ENCODE data around the gene C14orf132.
"Not testable (repeated sequence)": the region's sequence is repeated elsewhere in the genome, so short reads cannot be mapped to it uniquely, and the experiment has no call there.

The C14orf132 gene

DNA sequence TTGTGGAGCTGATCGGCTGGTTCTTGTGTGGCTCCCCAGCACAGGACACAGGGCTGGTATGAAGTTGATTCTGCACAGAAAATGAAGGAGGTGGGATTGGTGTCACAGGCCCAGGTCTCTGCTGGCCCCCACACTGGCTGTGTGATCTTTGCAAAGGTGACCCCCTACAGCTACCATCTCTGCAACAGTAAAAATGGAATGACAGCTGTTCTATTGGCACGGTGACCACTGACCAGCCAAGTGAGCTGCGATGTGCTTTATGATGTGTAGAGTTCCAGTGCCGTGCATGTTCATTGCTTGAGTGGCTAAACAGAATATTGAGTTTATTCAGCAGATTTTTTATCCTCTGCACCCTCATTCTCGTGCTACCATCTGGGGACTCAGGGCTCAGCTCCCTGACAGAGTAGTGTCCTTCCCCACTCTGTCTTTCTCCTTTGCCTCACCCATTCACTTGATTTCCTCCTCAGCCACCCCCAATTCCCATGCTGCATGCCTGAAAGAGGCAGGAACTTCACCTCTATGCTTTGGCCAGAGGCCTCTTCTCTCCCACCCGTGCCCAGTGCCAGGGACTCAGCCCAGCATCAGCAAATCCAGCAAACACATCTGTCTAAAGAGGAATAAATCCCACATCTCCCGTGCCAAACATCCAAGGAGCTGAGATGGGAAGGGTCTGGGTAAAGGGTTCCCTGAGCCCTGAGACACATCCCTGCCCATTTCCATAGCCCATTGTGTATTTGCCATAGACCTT, 21.2 kb downstream of the C14orf132 start:
- FAIRE-seq = no peak

DNA sequence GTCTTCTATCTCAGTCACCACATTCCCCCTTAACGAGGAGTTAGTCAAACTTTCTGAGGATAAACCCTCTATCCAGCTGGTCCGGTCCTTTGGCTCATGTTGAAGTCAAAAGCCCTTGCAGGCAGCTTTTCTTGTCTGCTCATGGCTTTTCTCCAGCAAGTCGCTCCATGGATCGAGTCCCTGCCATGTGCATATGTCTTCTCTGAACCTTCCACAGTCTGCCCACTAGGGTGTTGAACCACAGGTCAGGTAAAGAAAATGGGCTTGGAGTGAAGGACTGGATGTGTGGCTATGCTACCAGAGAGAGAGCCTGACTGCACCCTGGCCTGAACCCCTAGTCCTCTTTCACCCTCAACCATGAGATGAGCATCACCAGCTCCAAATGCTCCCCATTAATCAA, 22.8 kb downstream of the C14orf132 start:
- no peak for FAIRE-seq

DNA sequence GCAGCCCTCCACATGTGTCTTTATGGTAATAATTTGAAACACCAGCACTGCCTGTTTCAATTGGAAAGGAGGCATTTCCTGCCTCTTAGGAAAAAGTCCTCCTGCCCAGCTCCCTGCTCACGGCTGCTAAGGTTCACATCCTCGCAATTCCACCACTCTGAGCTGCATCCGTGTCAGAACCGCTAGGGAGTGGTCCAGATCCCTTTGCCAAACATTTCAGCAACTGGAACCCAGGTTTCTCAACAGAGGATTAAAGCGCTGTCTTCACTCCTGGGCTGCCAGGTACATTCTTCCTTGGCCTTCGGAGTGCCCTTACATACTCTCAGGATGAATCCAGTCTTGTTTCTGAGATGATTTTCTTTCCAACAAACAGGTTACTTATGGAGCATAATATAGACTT, 23.3 kb downstream of the C14orf132 start:
- FAIRE-seq = no peak

DNA sequence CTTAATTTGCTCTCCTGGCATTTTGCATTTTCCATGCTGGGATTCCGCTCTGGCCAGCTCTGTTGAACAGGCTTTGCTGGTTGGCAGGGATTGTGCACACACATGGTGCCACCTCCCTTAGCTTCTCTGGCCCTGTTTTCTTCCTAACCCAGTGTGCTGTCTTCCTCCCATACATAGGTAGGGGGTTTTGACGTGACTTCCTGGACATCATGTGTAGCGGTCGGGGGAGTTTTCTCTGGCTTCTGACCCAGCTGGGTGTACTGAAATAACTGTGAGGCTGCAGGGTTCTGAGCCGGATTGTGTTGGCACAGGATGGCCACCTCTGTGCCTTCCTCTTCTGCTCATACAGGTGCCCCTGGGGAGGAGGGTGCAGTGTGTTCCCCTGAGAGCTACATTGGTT, 25.7 kb downstream of the C14orf132 start:
- no peak for FAIRE-seq

DNA sequence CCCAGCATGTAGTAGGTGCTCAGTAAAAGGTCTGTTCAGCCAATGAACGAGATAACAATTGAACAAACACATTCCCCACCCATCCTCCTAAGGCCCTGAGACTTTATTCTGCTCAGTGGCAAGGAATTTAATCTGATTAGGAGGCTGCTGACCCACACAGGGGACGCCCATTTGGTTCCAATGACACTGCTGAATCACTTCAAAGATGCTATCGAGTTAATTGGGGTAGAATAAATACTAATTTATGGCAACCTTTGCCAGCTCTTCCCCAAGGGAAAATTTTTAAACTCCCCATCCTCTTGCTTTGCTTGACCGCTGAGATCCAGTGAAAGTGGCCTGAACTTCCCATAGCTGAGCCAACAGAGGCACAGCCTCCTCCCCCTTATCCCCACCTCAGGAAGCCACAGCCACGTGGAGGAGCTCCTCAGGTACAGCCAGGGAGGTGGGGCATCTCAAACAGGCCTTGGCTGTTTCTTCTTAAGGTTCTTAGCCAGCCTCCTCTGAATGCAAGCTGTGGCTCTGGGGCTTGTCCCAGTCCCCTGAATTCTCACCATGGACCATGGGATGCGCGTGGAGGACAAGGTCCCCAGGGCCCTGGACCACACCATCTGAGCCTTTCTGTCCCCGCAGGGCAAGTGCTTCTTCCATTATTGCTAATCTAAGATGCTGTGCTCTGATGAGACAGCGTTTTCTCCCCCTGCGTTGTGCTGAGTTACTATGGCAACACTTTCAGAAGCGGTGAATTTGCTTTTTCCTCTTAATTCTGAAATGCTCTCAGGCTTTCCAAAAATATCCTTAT, 26.7 kb downstream of the C14orf132 start:
- no peak for FAIRE-seq

DNA sequence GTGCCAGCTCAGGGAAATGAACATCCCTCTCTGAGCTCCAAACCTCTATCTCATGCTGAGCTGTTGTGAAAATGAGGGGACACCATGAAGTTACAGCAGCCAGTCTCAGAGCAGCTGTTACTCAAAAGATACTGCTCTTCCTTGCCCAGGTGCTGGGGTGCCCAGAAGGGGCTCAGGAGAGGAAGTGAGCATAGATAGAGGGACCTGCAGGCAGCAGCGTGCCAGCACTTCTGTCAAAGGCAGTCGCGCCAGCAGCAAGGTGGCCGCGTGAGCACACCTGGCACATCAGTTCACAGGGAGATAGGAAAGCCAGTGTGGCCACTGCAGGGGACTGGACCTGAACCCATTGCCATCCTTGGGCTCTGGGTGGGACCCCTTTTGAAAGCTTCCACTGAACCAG, 27.8 kb downstream of the C14orf132 start:
- FAIRE-seq = no peak

DNA sequence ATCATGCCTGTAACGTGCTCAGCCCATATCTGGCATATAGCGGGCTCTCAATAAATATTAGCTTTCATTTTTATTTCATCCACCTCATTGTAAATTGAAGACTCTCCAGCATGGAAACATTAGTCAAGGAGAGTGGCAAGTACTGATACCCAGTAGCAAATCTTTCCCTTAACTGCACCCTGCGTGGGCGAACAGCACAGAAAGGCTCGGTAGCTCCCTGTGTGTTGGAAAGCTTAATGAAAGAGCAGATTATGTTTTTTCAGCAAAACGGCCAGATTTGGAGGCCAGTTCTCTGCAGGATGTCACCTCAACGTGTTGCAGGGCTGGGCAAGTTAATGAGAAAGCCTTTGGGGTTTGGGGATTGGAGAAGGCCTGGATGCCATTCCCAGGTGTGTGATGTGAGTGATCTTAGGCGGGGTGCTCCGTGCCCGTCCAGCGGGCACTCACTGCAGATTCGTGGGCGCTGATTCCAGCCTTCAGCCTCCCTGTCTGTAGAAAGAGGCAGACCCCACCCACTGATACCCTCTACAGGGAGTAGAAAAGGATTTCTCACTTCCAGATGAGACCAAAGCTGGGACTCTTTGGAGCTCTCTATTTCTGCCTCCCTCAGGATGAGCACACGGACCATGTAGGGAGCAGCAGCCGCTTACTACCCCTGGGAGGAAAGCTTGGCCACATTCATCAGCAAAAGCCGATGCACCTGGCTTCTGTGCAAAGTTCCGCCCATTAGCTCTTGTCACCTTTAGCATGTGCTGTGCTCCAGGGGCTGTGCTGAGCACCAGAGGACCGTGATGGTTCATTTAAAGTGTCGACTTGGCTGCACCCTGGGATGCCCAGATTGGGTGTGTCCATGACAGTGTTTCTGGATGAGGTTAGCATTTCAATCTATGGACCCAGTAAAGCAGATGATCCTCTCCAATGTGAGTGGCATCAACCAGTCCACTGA, 29.1 kb downstream of the C14orf132 start:
- no peak for FAIRE-seq

DNA sequence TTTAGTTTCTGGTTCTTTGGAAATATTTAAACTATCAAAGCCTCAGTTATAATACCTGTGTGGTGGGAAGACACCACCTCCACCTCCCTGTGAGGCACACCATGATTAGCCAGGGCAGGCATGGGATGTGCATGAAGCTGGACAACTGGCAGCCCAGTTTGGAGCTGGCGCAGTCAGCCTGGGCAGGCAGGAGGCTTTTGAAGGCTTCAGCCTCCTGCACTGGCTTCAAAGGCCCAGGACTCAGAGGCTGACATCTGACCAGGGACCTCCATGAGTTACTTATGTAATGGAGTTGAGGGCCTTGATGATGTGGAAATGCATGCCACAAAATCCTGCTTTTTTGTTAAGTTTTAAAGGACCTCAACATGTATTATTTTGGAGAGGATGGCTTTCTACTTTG, 30.3 kb downstream of the C14orf132 start:
- FAIRE-seq = no peak

DNA sequence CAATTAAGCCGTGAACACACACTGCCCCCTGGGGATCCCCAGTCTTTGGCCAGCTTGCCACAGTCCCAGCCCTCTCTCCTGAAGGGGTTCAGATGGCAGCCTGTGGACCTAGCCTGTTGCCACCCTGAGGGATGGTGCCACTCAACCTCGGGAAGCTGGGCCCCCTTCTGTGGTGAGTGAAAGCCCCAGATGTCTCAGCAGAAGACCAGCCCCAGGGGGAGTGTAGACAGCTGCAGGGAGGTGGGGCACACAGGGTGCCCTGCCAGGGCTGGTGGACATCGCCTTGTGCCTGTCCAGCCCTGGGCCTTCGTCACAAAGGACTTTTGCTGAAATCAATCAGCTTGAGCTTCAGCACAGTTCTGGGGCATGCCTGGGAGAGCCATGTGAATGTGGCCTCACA, 32.4 kb downstream of the C14orf132 start:
- no peak for FAIRE-seq

DNA sequence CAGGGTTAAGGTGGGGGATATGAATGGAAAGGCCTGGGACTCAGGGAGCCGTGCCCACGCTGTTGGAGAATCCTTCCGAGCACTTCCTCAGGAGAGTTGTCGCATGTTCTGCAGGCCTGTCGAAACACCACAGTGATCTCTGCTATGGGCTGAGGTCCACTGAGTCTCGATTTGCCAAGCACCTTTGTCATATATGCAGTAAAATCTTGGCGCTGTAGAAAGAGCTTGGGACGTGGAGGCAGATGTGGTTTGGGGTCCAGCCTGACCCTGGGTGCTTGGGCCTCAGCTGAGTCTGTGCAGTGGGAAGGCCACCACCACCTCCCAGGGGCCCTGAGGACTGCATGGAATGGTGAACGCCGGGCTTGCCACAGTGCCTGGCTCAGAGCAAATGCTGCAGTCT, 32.9 kb downstream of the C14orf132 start:
- FAIRE-seq = no peak

DNA sequence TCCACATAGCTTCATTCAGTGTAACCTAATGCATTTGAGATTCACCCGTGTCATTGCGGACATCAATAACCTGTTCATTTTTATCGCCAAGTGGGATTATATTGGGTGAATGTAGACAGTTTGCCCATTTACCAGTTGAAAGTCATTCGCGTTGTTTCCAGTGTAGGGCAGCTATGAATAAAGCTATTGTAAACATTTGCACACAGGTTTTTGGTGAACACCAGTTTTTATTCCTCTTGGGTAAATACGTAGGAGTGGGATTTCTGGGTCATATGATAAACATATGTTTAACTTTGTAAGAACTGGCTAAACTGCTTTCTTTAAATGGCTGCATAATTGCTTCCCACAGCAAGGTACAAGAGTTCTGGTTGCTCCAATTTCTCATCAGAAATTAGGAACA, 33.6 kb downstream of the C14orf132 start:
- no peak for FAIRE-seq

DNA sequence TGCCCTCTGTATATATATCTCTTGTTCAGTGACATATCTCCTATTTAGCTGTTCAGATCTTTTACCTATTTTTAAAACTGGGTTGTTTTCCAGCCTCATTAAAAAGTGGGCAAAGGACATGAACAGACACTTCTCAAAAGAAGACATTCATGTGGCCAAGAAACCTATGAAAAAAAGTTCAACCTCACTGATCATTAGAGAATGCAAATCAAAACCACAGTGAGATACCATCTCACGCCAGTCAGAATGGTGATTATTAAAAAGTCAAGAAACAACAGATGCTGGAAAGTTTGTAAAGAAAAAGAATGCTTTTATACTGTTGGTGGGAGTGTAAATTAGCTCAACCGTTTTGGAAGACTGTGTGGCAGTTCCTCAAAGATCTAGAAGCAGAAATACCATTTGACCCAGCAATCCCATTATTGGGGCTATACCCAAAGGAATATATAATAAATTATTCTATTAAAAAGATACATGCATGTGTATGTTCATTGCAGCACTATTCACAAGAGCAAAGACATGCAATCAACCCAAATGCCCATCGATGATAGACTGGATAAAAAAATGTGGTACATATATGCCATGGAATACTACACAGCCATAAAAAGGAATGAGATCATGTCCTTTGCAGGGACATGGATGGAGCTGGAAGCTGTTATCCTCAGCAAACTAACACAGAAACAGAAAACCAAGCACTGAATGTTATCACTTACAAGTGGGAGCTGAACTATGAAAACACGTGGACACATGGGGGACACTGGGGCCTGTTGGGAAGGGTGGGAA, 34.3 kb downstream of the C14orf132 start:
- not testable (repeated sequence) for FAIRE-seq

DNA sequence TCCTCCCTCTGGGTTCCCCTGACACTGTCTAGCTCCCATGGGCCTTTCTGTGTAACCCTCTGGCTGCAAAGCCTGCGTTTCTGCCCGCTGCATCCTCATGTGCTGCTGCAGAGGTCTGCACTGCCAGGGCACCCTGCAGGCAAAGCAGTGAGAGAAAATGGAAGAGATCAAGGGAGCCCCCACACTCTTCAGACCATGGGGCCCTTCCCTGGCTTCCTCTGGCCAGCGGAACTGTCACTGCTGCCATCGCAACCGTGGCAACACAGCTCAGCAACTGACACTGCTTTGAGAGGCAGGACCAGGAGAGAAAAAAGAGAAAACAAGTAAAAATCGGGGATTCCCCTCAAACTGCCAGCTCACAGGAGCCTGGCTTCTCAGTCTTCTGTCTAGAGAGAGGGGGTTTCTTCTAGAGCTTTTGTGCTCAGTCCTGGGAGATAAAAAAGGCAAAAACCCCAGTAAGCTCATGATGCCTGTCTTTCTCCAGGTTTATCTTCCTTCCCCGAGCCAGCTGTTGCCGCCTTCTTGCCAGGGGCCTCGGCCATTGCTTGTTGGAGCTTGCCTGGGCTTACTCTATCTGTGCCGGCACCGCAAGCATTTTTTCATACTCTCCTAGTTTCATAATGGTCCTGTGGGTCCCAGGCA, 38.9 kb downstream of the C14orf132 start:
- FAIRE-seq = no peak

DNA sequence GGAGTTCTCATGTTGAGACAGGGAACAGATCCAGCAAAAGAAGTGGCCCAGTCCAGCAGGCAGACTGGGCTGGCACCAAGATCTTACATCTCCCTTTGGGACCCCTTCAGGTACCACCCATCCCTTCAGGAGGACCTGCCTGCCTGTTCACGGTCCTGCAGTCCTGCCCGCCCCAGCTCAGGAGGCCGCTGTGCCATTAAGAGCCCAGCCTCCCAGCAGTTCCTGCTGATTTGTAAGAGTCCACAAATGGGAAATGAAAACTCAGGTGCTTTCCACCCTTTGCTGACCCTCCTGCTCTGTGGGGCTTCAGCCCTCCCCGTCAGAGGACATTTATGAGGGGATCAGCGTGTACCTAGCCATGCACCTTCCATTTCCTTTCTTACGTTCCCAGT, 39.5 kb downstream of the C14orf132 start:
- FAIRE-seq = no peak

DNA sequence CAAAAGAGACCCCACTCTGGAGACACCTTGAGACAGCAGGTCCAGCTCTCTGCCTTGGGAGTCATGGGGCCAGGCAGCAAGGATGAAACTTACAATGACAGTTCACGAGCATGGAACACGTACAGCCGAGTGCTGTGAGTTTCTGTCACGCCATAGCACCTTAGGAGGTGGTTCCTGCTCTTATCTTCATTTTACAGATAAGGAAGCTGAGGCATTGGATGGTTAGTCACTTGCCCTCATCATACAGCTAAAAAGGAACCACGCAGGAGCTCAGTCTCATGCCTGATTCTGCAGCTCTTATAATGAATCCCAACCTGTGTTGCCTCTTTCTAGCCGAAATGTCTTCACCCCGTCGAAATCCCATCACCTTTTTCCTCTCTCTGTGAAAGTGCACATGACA, 39.9 kb downstream of the C14orf132 start:
- no peak for FAIRE-seq

DNA sequence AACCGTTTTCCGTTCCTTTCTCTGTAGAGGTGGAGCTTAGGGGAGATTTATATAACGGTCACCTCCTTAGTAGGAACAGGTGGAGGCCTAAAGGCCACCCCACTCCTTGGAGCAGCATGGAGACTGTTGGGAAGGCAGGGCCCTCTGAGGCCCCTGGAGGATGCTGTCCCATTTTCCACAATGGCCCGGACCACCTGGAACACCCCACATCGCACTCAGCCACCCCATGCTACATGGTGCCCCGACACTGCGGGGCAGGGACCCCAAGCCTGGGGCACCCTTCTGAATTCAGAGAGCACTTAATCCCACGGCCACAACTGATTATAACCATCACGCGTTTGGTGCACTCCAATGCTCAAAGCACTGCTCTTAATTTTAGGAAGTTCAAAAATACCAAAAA, 41.4 kb downstream of the C14orf132 start:
- no peak for FAIRE-seq

DNA sequence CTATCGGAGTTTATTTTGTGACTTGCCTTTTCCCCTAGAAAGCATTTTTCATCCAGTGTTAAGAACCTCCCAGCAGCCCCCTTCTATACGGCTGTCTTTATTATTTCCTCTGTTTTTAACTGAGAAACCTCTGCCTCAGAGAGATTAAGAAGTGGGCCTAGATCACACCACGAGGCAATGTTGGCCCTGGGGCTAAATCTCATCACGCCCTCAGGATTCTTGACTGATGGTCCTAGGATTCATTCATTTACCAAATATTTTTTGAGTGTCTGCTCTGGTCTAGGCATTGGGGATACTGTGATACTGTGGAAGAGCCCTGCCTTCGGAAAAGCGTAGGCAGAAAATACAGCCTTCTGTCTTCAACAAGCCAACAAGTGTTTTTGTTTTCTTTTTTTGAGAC, 42.1 kb downstream of the C14orf132 start:
- FAIRE-seq = no peak

DNA sequence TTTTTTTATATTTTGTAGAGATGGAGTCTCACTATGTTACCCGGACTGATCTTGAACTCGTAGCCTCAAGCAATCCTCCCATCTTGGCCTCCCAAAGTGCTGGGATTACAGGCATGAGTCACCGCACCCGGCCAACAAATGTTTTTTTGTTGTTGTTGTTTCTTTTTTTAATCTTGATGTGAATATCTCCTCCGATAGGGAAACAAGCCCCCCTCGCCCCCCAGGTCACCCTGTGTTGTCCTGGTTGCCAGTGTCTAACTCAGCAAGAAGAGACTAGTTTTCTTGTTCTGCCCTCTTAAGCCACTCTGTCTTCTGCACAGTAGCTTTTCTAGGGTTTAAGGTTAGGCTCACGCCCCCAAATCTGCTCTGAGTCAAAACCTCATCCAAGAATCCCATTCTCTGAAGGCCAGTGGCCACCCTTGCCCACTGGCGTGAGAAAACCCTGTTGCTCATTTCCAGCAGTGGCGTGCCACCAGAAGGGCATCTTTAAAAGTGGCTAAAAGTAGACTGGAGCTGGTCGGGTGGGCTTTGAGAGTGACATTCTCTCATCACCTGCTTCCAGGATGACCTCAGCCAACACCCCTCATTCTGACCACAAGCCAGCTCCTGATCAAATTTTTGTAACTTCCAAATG, 42.7 kb downstream of the C14orf132 start:
- FAIRE-seq = no peak

DNA sequence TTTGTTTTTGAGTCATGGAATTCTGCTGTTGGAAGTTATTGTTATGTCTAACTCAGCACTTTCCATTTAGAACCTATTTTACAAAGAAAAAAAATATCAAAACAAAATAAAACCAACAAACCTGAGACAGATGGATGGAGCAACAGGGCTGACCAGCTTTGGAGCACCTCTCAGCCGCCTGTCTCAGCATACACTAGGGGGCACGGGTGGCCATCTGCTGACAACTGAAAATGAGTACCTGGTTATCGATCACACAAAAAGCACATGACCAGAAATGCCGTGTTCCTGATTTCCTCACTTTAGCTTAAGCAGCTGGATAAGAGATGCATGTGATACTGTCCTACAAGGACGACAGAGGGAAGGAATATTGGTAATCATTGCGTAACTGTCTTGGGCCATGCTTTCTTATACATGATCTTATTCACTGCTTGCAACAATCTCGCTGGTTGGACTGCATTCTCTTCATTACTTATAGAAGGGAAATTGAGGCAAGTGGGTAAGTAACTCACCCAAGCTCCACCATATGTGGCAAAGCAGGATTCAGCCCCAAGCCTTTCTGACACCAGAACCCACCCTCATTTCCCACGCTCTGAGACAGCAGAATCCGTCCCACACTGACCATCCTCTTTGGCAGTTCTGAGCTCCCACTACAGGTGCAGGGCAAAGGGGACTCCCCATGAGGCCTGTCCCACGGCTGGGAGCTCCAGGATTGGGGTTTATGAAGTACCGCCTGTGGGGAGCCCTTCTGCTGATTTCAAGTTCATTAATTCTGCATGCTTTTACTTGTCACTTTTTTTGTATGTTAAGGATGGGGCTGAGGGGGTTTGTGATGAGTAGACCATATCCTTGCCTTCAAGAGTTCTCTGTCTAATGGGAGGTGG, 43.5 kb downstream of the C14orf132 start:
- no peak for FAIRE-seq

DNA sequence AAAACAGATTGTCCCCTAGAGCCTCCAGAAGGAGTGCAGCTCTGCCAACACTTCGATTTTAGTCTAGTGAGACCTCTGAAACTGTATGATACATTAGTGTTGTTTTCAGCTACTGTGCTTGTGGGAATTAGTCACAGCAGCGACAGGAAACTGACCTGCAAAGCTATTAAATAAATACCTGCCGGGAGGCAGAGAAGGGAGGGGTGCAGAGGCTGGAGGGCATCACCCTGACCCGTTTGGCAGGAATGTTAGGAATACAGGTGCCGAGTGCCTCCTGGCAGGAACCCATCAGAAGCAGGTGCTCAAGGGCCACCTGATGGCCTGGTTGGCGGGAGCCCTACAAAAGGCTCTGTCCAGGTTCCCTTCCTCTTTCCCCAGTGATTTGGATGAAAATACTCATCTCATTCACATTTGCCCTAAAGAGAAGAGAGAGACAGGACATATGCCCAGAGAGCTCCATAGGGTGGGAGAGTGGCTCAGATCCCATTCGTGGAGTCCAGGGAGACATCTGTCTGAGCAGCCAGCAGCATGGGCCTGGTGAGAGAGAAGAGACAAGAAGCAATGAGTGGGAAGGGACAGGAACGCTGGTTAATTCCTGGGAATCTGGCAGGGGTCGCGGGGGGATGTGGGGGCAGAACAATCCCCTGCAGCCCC, 44.6 kb downstream of the C14orf132 start:
- no peak for FAIRE-seq

All from islet of Langerhans (tissue), 1 donor.